Fibroblast of gingiva (primary cell): ENCODE data around the gene NFATC3.

Experiments
- DNase-seq: peaks from one replicate; pipeline ENCODE4 v3.0.0-alpha.2; 2011; ENCODE audit warnings: low read depth

Gene NFATC3

GRCh38 chr16:68232335-68232734, 147.2 kb downstream of the NFATC3 start:
- no peak for DNase-seq

GRCh38 chr16:68233085-68233834, 148.1 kb downstream of the NFATC3 start:
- DNase-seq, result no peak

GRCh38 chr16:68233835-68234187, 148.6 kb downstream of the NFATC3 start:
- no peak for DNase-seq

- no peak for DNase-seq
Observed at GRCh38 chr16:68234188-68235107, 149.3 kb downstream of the NFATC3 start.

GRCh38 chr16:68235108-68235886, 150.1 kb downstream of the NFATC3 start:
- no peak for DNase-seq

- DNase-seq, result no peak
Observed at GRCh38 chr16:68235887-68236136, 150.6 kb downstream of the NFATC3 start, which contains the start of gene ESRP2. ESRP2 (minus strand) TSS chr16:68236127; CDS start chr16:68236045, 82 bp downstream.

- no peak for DNase-seq
Observed at GRCh38 chr16:68236137-68236825, 151.1 kb downstream of the NFATC3 start.

- DNase-seq, result no peak
Observed at GRCh38 chr16:68236826-68237242, 151.7 kb downstream of the NFATC3 start.

- peak; percentile 96 for DNase-seq
Observed at GRCh38 chr16:68237243-68238028, 152.3 kb downstream of the NFATC3 start.

- DNase-seq, result no peak
Observed at GRCh38 chr16:68238029-68238345, 152.8 kb downstream of the NFATC3 start.

GRCh38 chr16:68242085-68242484, 156.9 kb downstream of the NFATC3 start:
- DNase-seq, result no peak

GRCh38 chr16:68242926-68243858, 158.0 kb downstream of the NFATC3 start:
- DNase-seq, result no peak

GRCh38 chr16:68244481-68244902, 159.3 kb downstream of the NFATC3 start:
- no peak for DNase-seq

GRCh38 chr16:68244903-68245853, 160.0 kb downstream of the NFATC3 start, which contains the start of gene PLA2G15:
PLA2G15 (plus strand) TSS chr16:68245373; CDS start chr16:68245427, 54 bp downstream.
- peak; percentile 98 for DNase-seq

GRCh38 chr16:68246121-68246520, 161.0 kb downstream of the NFATC3 start:
- no peak for DNase-seq

GRCh38 chr16:68246666-68247065, 161.5 kb downstream of the NFATC3 start:
- DNase-seq, result peak; percentile 49

GRCh38 chr16:68247400-68247799, 162.2 kb downstream of the NFATC3 start:
- no peak for DNase-seq

- DNase-seq, result no peak
Observed at GRCh38 chr16:68247932-68248331, 162.8 kb downstream of the NFATC3 start.

GRCh38 chr16:68249371-68249770, 164.2 kb downstream of the NFATC3 start:
- no peak for DNase-seq
